ENCODE data around the gene CARD8.
A peak's percentile ranks its signal among the peaks of the same experiment; 100 is the strongest.

DNA sequence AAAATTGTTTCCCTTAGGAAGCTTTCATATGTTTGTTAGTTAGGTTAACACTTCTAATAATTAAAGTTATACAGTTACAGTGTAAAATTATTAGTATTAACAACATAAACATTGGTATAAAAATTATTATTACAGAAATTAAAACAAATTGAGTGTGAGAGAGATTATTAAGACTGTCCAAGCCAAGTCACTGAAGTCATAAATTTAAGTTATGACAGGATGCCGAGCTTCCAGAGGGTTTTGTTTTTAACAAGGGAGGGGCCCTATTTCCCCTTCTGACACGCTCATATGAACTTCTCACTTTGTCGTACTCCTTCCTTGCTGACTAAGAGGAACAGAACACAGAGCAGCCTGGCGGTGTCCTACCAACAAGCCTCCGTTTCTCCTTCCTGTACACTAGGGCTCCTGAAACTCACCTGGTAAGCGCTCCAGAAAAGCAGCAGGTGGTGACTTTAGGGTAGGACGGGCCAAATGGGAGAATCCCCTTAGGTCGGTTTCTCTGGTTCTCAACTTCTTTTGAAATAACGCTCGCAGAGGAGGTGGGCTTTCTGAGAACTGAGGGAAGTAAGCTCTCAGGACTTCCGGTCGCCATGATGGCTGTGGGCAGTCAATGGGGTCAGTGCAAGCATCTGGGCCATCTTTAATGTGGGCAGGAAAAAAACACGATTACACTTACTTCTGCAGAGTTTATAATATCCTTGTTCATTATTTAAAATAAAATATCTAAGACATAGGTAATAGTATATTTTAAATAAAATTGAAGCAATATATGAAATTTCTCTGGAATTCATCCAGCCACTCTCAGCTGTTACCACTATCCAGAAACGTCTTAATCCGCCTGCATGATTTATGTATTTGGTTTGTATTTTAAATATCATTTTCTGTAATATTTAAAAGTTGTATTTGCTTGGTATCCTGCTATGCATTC lies at the start of gene CARD8:
- peak; percentile 82 for TF ChIP-seq POLR2A (IDR thresholded peaks at IDR 0.05)
- TF ChIP-seq, protein P1, sequence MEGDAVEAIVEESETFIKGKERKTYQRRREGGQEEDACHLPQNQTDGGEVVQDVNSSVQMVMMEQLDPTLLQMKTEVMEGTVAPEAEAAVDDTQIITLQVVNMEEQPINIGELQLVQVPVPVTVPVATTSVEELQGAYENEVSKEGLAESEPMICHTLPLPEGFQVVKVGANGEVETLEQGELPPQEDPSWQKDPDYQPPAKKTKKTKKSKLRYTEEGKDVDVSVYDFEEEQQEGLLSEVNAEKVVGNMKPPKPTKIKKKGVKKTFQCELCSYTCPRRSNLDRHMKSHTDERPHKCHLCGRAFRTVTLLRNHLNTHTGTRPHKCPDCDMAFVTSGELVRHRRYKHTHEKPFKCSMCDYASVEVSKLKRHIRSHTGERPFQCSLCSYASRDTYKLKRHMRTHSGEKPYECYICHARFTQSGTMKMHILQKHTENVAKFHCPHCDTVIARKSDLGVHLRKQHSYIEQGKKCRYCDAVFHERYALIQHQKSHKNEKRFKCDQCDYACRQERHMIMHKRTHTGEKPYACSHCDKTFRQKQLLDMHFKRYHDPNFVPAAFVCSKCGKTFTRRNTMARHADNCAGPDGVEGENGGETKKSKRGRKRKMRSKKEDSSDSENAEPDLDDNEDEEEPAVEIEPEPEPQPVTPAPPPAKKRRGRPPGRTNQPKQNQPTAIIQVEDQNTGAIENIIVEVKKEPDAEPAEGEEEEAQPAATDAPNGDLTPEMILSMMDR (IDR thresholded peaks at IDR 0.05) = peak in 2 of 5 experiments; percentile 38 to 48
- peak; percentile 31 to 85 (median 81) for TF ChIP-seq POLR2AphosphoS5 (IDR thresholded peaks at IDR 0.05)
- TF ChIP-seq EP300 (IDR thresholded peaks at IDR 0.05; ENCODE audit: low read depth) = no peak

Measured in transverse colon (tissue), 4 donors.